Measurements from ENCODE around the gene DRAXIN. TPM values are rescaled to one million over a fixed set of nuclear protein-coding genes. Genes with fewer than 3 reads are reported as not detected.
A peak's percentile ranks its signal among the peaks of the same experiment; 100 is the strongest.

DRAXIN gene
- total and polyA plus RNA-seq, 12 donors: under 0.01 to 0.08 (median 0.06) TPM; not detected in 7

DNA sequence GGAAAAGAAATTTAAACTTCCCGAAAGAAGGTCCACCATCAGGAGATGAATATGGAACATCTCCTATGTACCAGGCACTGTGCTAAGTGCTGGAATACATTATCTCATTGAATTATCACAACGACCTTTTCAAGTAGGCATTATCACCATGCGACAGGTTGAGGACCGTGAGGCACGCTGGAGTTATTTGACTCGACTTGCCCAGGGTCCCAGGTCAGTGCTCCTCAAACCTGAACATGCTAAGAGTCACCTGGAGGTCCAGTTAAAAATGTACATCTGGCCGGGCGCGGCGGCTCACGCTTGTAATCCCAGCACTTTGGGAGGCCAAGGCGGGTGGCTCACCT is 28.5 kb downstream of the DRAXIN start:
- H3K36me3 ChIP-seq (replicated peaks in 1 of 2): no peaks in the 10 kb centered on the region
- no peak for DNase-seq
- no peaks in the 10 kb centered on the region for H3K9me3 ChIP-seq (replicated peaks in 1 of 3)
- no peak overlapping the region for H3K27ac ChIP-seq
- intact Hi-C loops (cut with DNase I): loop anchor here in 1 of 2 donors (5.0 kb wide), 1 partner anchor 68 kb away; the partner anchor contains the start of genes FBXO2 and FBXO44
- H3K4me3 ChIP-seq: no peak overlapping the region
- peaks cover 0 to 9% of the 10 kb centered on the region in 2 donors for H3K4me1 ChIP-seq (replicated peaks in 1 of 2)
- H3K27me3 ChIP-seq: no peaks in the 10 kb centered on the region
- 62 to 70% (median 66%) methylated on average over 12 of the region's 12 CpGs for WGBS, 4 donors
- TF ChIP-seq CTCF (IDR thresholded peaks at IDR 0.05): peak in 1 of 6 experiments; percentile 9
- no peak for TF ChIP-seq POLR2A (IDR thresholded peaks at IDR 0.05)

GRCh38 chr1:11720525-11720924 is 29.0 kb downstream of the DRAXIN start:
- Histone ChIP-seq H3K27ac (no peak overlapping the region), H3K4me3 (no peak overlapping the region), H3K36me3 (replicated peaks in 1 of 2) (no peaks in the 10 kb centered on the region), H3K9me3 (replicated peaks in 1 of 3) (no peaks in the 10 kb centered on the region), H3K4me1 (replicated peaks in 1 of 2) (peaks cover 0 to 9% of the 10 kb centered on the region in 2 donors), H3K27me3 (no peaks in the 10 kb centered on the region)
- 31 to 46% (median 38%) methylated on average over 4 of the region's 4 CpGs for WGBS, 4 donors
- no peak for DNase-seq
- intact Hi-C loops (cut with DNase I): loop anchor here in 1 of 2 donors (5.0 kb wide), 1 partner anchor 68 kb away; the partner anchor contains the start of genes FBXO2 and FBXO44
- TF ChIP-seq CTCF (IDR thresholded peaks at IDR 0.05) (no peak), POLR2A (IDR thresholded peaks at IDR 0.05) (no peak)

DNA sequence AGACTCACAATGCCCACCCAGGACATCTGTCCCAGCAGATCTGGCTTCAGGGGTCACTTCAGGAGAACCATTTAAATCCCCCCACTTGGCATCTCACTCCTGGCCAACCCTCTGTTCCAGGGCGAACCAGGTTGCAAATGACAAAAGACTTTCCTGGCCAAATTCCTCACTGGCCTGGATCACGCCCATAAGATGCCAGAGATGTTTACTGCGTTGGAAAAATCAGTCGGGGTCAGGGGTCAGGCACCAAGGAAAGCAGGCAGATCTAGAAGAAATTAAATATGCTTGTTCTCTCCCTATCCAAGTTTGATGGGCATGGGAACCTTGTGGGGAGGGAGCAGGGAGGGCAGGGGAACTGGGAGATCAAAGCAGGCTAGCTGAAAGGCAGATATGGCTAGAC is 29.8 kb downstream of the DRAXIN start:
- peaks cover 0 to 9% of the 10 kb centered on the region in 2 donors for H3K4me1 ChIP-seq (replicated peaks in 1 of 2)
- DNase-seq: no peak
- H3K27ac ChIP-seq: no peak overlapping the region
- TF ChIP-seq CTCF (IDR thresholded peaks at IDR 0.05) (no peak), POLR2A (IDR thresholded peaks at IDR 0.05) (no peak)
- H3K9me3 ChIP-seq (replicated peaks in 1 of 3): no peaks in the 10 kb centered on the region
- H3K27me3 ChIP-seq: no peaks in the 10 kb centered on the region
- no peak overlapping the region for H3K4me3 ChIP-seq
- WGBS, 4 donors: 68 to 85% (median 79%) methylated on average over 4 of the region's 4 CpGs
- H3K36me3 ChIP-seq (replicated peaks in 1 of 2): no peaks in the 10 kb centered on the region
- intact Hi-C loops (cut with DNase I): loop anchor here in 1 of 2 donors (5.0 kb wide), 1 partner anchor 69 kb away; the partner anchor contains the start of genes FBXO2 and FBXO44

DNA sequence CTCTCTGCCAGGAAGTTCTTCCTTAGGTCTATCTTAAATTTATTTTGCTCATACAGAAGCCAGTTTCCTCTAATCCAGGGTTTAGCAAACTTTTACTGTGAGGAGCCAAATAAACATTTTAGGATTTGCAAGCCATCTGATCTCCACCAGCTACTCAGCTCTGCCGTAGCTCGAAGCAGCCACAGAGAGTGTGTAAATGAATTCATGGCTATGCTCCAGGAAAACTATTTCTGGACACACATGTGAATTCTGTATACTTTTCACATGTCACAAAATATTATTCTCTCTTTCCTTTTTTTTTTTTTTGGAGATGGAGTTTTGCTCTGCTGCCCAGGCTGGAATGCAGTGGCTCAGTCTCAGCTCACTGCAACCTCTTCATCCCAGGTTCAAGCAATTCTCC is 31.0 kb downstream of the DRAXIN start:
- no peak for DNase-seq
- H3K36me3 ChIP-seq (replicated peaks in 1 of 2): no peaks in the 10 kb centered on the region
- WGBS, 4 donors: 71 to 84% (median 77%) methylated on average over 2 of the region's 2 CpGs
- no peaks in the 10 kb centered on the region for H3K9me3 ChIP-seq (replicated peaks in 1 of 3)
- no peak overlapping the region for H3K4me3 ChIP-seq
- no peak for TF ChIP-seq POLR2A (IDR thresholded peaks at IDR 0.05)
- no peak for TF ChIP-seq CTCF (IDR thresholded peaks at IDR 0.05)
- no peaks in the 10 kb centered on the region for H3K27me3 ChIP-seq
- intact Hi-C loops (cut with DNase I): loop anchor here in 1 of 2 donors (5.0 kb wide), 1 partner anchor 70 kb away; the partner anchor contains the start of genes FBXO2 and FBXO44
- H3K4me1 ChIP-seq (replicated peaks in 1 of 2): peaks cover 0 to 9% of the 10 kb centered on the region in 2 donors
- H3K27ac ChIP-seq: no peak overlapping the region
